Neural cell (in vitro differentiated cells): ENCODE results near the gene TNFSF9. TPM values are rescaled to one million over a fixed set of nuclear protein-coding genes. Genes with fewer than 3 reads are reported as not detected.

Experiments
- H2AFZ ChIP-seq: fragments of 200-600, 300-800 bp; sonication (generic), shearing (Covaris generic); 2 replicates; pipeline ENCODE4 v1.6.0; 2014; ENCODE audit warnings: low read depth, mild to moderate bottlenecking, antibody characterized with exemption, low read length, moderate library complexity
- H3F3A ChIP-seq: fragments of 200-600 bp; shearing (Covaris generic); 2 replicates; pipeline ENCODE4 v1.6.1; 2016; ENCODE audit warnings: mild to moderate bottlenecking, moderate library complexity, mixed read lengths, antibody characterized with exemption, low read length; ENCODE audit not compliant: insufficient read depth, poor library complexity, severe bottlenecking
- H3K27ac ChIP-seq: fragments of 200-600, 300-800 bp; sonication (generic), shearing (Covaris generic); 2 replicates; pipeline ENCODE4 v1.5.1; 2014; ENCODE audit warnings: mild to moderate bottlenecking, low read length, moderate library complexity
- H3K27me3 ChIP-seq: fragments of 300-800, 200-600 bp; sonication (generic), shearing (Covaris generic); 2 replicates; pipeline ENCODE4 v1.6.0; 2014; ENCODE audit warnings: mild to moderate bottlenecking, low read depth, low read length, moderate library complexity; ENCODE audit not compliant: insufficient read depth
- H3K36me3 ChIP-seq: fragments of 300-800, 200-600 bp; sonication (generic), shearing (Covaris generic); 2 replicates; pipeline ENCODE4 v1.5.1; 2014; ENCODE audit warnings: mild to moderate bottlenecking, antibody characterized with exemption, low read length, moderate library complexity; ENCODE audit not compliant: insufficient read depth
- H3K4me2 ChIP-seq: fragments of 300-800, 200-600 bp; sonication (generic), shearing (Covaris generic); 2 replicates; pipeline ENCODE4 v1.6.0; 2014; ENCODE audit warnings: mild to moderate bottlenecking, low read length
- H3K4me3 ChIP-seq: fragments of 300-800, 200-600 bp; sonication (generic), shearing (Covaris generic); 2 replicates; pipeline ENCODE4 v1.5.1; 2014; ENCODE audit warnings: mild to moderate bottlenecking, low read length, moderate library complexity
- H3K79me2 ChIP-seq: fragments of 200-600 bp; shearing (Covaris generic); replicated peaks from 2 replicates; pipeline ENCODE4 v1.6.0; 2014; ENCODE audit warnings: mild to moderate bottlenecking, low read length, moderate library complexity; ENCODE audit not compliant: insufficient read depth
- H3K9ac ChIP-seq: fragments of 300-800, 200-600 bp; sonication (generic), shearing (Covaris generic); 2 replicates; pipeline ENCODE4 v1.6.1; 2016; ENCODE audit warnings: mild to moderate bottlenecking, low read length, mixed read lengths
- H3K9me2 ChIP-seq: fragments of 200-600 bp; shearing (Covaris generic); 2 replicates; pipeline ENCODE4 v1.6.1; 2016; ENCODE audit warnings: mild to moderate bottlenecking, low read length, mixed read lengths; ENCODE audit not compliant: insufficient read depth
- H3K9me3 ChIP-seq: fragments of 200-600, 300-800 bp; sonication (generic), shearing (Covaris generic); 2 replicates; pipeline ENCODE4 v1.6.1; 2016; ENCODE audit warnings: mild to moderate bottlenecking, mixed run types, low read length, moderate library complexity, mixed read lengths
- H4K20me1 ChIP-seq: fragments of 200-600 bp; shearing (Covaris generic); 2 replicates; pipeline ENCODE4 v1.6.1; 2016; ENCODE audit warnings: mild to moderate bottlenecking, mixed run types; ENCODE audit not compliant: insufficient read depth
- CTCF ChIP-seq: fragments of 450-650 bp; IDR thresholded peaks from 2 replicates; pipeline ENCODE4 v1.5.1; 2014; ENCODE audit warnings: antibody characterized with exemption, mild to moderate bottlenecking, moderate library complexity; ENCODE audit not compliant: poor library complexity, severe bottlenecking
- EP300 ChIP-seq: fragments of 450-650 bp; conservative IDR thresholded peaks from 2 replicates; pipeline ENCODE4 v1.6.1; 2014; ENCODE audit warnings: antibody characterized with exemption, mild to moderate bottlenecking, moderate library complexity; ENCODE audit not compliant: poor library complexity, severe bottlenecking
- EZH2 ChIP-seq: fragments of 200-600, 300-800 bp; shearing (Covaris generic), sonication (generic); IDR thresholded peaks from 2 replicates; pipeline ENCODE4 v1.6.1; 2014; ENCODE audit warnings: antibody characterized with exemption, low read length, borderline replicate concordance, mild to moderate bottlenecking; ENCODE audit not compliant: insufficient read depth, poor library complexity, severe bottlenecking
- MXI1 ChIP-seq: fragments of 450-650 bp; conservative IDR thresholded peaks from 2 replicates; pipeline ENCODE4 v1.6.1; 2014; ENCODE audit warnings: antibody characterized with exemption, mild to moderate bottlenecking; ENCODE audit not compliant: poor library complexity, severe bottlenecking
- POLR2AphosphoS5 ChIP-seq: IDR thresholded peaks from 2 replicates; pipeline ENCODE4 v1.6.1; 2012
- RAD21 ChIP-seq: fragments of 450-650 bp; conservative IDR thresholded peaks from 2 replicates; pipeline ENCODE4 v1.6.1; 2014; ENCODE audit warnings: antibody characterized with exemption, mild to moderate bottlenecking, moderate library complexity
- REST ChIP-seq: IDR thresholded peaks from 2 replicates; pipeline ENCODE4 v1.6.1; 2012; ENCODE audit warnings: borderline replicate concordance
- SMC3 ChIP-seq: fragments of 450-650 bp; conservative IDR thresholded peaks from 2 replicates; pipeline ENCODE4 v1.6.1; 2014; ENCODE audit warnings: antibody characterized with exemption, mild to moderate bottlenecking, moderate library complexity; ENCODE audit not compliant: poor library complexity
- TAF1 ChIP-seq: IDR thresholded peaks from 2 replicates; pipeline ENCODE4 v1.6.1; 2012; ENCODE audit warnings: low read depth
- polyA plus RNA-seq: library from polyadenylated mRNA; depleted of rRNA; stranded (reverse); fragments of >200 nt; gene quantifications from 2 replicates; pipeline ENCODE4 v1.2.3, GENCODE V29; 2014

Gene TNFSF9
- polyA plus RNA-seq, 1 donor from 2014 or later, result 1.3 TPM

- H3F3A ChIP-seq, result no peaks in the 10 kb centered on the region
- H3K27me3 ChIP-seq, result no peaks in the 10 kb centered on the region
- peak overlapping the region; percentile 90 for H2AFZ ChIP-seq
- TF ChIP-seq POLR2AphosphoS5 (no peak), RAD21 (no peak), CTCF (no peak), REST (no peak), EZH2 (no peak), SMC3 (no peak), MXI1 (no peak)
- H3K4me2 ChIP-seq, result peak overlapping the region; percentile 57
- H3K36me3 ChIP-seq, result no peaks in the 10 kb centered on the region
- H3K9me3 ChIP-seq, result no peaks in the 10 kb centered on the region
- H3K9me2 ChIP-seq, result no peaks in the 10 kb centered on the region
- peak overlapping the region; percentile 97 for H3K4me3 ChIP-seq
- peak overlapping the region; percentile 55 for H3K27ac ChIP-seq
- no peaks in the 10 kb centered on the region for H4K20me1 ChIP-seq
- H3K79me2 ChIP-seq, result peaks cover 7% of the 10 kb centered on the region
- H3K9ac ChIP-seq, result peak overlapping the region; percentile 96
Observed at GRCh38 chr19:6500837-6501739, 29.7 kb upstream of the TNFSF9 start.

- H3K27ac ChIP-seq, result peak within 1 kb of the TSS; percentile 55
- no peaks in the 10 kb centered on the region for H3K27me3 ChIP-seq
- peak within 1 kb of the TSS; percentile 90 for H2AFZ ChIP-seq
- peaks cover 7% of the 10 kb centered on the region for H3K79me2 ChIP-seq
- H3K9ac ChIP-seq, result peak within 1 kb of the TSS; percentile 96
- no peaks in the 10 kb centered on the region for H3K36me3 ChIP-seq
- no peaks in the 10 kb centered on the region for H4K20me1 ChIP-seq
- peak within 1 kb of the TSS; percentile 97 for H3K4me3 ChIP-seq
- peak; percentile 90 for TF ChIP-seq POLR2AphosphoS5
- TF ChIP-seq TAF1, result peak; percentile 59
- peak; percentile 48 for TF ChIP-seq SMC3
- TF ChIP-seq REST, result peak; percentile 73
- TF ChIP-seq MXI1, result peak; percentile 59
- peak; percentile 23 for TF ChIP-seq EP300
- no peak for TF ChIP-seq EZH2
- no peak for TF ChIP-seq CTCF
- TF ChIP-seq RAD21, result peak; percentile 21
- H3F3A ChIP-seq, result no peaks in the 10 kb centered on the region
- H3K9me3 ChIP-seq, result no peaks in the 10 kb centered on the region
- H3K4me2 ChIP-seq, result peak within 1 kb of the TSS; percentile 57
- H3K9me2 ChIP-seq, result no peaks in the 10 kb centered on the region
Observed at GRCh38 chr19:6501740-6502648, 28.8 kb upstream of the TNFSF9 start, which contains the start of gene TUBB4A. TUBB4A (minus strand) TSS chr19:6502309; CDS start chr19:6502212, 97 bp downstream.
